ENCODE measurements around the gene SLC8A3. TPM values are rescaled to one million over a fixed set of nuclear protein-coding genes. Genes with fewer than 3 reads are reported as not detected.

SLC8A3 gene
- total RNA-seq, 1 experiment from 2014 or later: 0.13 TPM

DNA sequence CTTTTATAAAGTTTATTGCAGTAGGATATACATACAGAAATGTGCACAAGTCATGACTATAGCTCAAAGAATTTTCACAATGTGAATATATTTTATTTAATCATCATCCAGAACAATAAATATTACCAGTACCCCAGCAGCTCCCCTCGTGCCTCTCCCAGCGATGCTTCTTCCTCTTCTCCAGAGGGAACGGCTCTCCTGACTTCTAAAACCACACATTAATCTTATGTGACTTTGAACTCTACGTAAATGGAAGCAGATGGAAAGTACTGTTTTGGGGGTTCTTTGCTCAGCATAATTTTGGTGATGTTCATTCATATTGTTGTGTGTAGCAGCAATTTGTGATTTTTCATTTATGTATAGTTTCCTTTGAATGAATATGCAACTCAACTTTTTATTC, 4.6 kb upstream of the SLC8A3 start:
- Histone ChIP-seq H3K9ac (ENCODE audit: extremely low read depth, insufficient read length, low read length) (no peak overlapping the region), H3K79me1 (ENCODE audit: insufficient read depth, low read depth, low read length, poor library complexity, severe bottlenecking) (no peaks in the 10 kb centered on the region), H3K79me2 (ENCODE audit: insufficient read depth, low read length) (no peaks in the 10 kb centered on the region), H4K5ac (ENCODE audit: insufficient read length, low read depth, low read length) (no peak overlapping the region), H3K14ac (ENCODE audit: insufficient read depth, low read length) (no peak overlapping the region), H3K56ac (ENCODE audit: insufficient read length, low read depth, low read length) (no peak overlapping the region), H2BK5ac (ENCODE audit: insufficient read length, low read length) (no peak overlapping the region), H3K9me3 (ENCODE audit: control insufficient read depth, low read depth, low read length) (no peaks in the 10 kb centered on the region), H2AFZ (ENCODE audit: low read length) (no peak overlapping the region), H4K20me1 (ENCODE audit: control insufficient read depth, insufficient read depth, insufficient read length) (no peaks in the 10 kb centered on the region), H3K27ac (ENCODE audit: insufficient read length, low read depth, low read length) (no peak overlapping the region), H3K4me2 (ENCODE audit: insufficient read depth, insufficient read length, low read length) (no peak overlapping the region), H3K4ac (ENCODE audit: low read depth, low read length) (no peak overlapping the region), H2BK120ac (ENCODE audit: low read depth, low read length, poor library complexity, severe bottlenecking) (no peak overlapping the region), H2BK20ac (ENCODE audit: low read depth, low read length, poor library complexity, severe bottlenecking) (no peak overlapping the region), H3K23me2 (ENCODE audit: insufficient read length, low read depth, low read length, poor library complexity, severe bottlenecking) (peaks cover 7% of the 10 kb centered on the region), H2BK15ac (ENCODE audit: low read depth, low read length) (no peak overlapping the region), H2BK12ac (ENCODE audit: insufficient read length, low read depth, low read length) (no peak overlapping the region), H4K91ac (ENCODE audit: insufficient read length, low read depth, low read length) (no peak overlapping the region), H4K8ac (replicated peaks; ENCODE audit: insufficient read length, low read depth, low read length) (no peak overlapping the region), H3K18ac (ENCODE audit: insufficient read length, low read depth, low read length) (no peak overlapping the region), H3K27me3 (ENCODE audit: insufficient read depth, low read length) (peaks cover 15% of the 10 kb centered on the region; the same call in 1 of the 2 replicates), H2AK5ac (ENCODE audit: insufficient read length, low read length) (no peak overlapping the region), H3K23ac (ENCODE audit: insufficient read length, low read depth, low read length) (no peak overlapping the region), H3K4me1 (ENCODE audit: insufficient read depth, low read length) (peaks cover 8% of the 10 kb centered on the region), H3T11ph (ENCODE audit: low read length) (no peak overlapping the region)
- TF ChIP-seq, protein P1, sequence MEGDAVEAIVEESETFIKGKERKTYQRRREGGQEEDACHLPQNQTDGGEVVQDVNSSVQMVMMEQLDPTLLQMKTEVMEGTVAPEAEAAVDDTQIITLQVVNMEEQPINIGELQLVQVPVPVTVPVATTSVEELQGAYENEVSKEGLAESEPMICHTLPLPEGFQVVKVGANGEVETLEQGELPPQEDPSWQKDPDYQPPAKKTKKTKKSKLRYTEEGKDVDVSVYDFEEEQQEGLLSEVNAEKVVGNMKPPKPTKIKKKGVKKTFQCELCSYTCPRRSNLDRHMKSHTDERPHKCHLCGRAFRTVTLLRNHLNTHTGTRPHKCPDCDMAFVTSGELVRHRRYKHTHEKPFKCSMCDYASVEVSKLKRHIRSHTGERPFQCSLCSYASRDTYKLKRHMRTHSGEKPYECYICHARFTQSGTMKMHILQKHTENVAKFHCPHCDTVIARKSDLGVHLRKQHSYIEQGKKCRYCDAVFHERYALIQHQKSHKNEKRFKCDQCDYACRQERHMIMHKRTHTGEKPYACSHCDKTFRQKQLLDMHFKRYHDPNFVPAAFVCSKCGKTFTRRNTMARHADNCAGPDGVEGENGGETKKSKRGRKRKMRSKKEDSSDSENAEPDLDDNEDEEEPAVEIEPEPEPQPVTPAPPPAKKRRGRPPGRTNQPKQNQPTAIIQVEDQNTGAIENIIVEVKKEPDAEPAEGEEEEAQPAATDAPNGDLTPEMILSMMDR (conservative IDR thresholded peaks at IDR 0.05): no peak
- Mint-ChIP-seq H3K4me1 (peaks cover 9 to 12% of the 10 kb centered on the region in 2 experiments), H3K4me3 (no peak overlapping the region), H3K27ac (no peak overlapping the region), H3K9me3 (peaks cover 6 to 8% of the 10 kb centered on the region in 2 experiments; a peak in 4 of 5 replicates), H3K27me3 (ENCODE audit: low read depth) (peaks cover 75% of the 10 kb centered on the region), H3K36me3 (ENCODE audit: insufficient read depth in 1 of 3, low read depth in 3 of 3) (no peaks in the 10 kb centered on the region)
- WGBS (ENCODE audit: extremely low coverage, insufficient read length, low lambda C conversion rate): no CpG with 5 or more reads among the region's 4 CpGs
- DNase-seq: no peak

All from H9 (cell line).